ENCODE data around the gene NXPH4. TPM values are rescaled to one million over a fixed set of nuclear protein-coding genes. Genes with fewer than 3 reads are reported as not detected.

NXPH4 gene
- total RNA-seq, 4 donors from 2014 or later = 0.21 to 5.0 (median 2.5) TPM

DNA sequence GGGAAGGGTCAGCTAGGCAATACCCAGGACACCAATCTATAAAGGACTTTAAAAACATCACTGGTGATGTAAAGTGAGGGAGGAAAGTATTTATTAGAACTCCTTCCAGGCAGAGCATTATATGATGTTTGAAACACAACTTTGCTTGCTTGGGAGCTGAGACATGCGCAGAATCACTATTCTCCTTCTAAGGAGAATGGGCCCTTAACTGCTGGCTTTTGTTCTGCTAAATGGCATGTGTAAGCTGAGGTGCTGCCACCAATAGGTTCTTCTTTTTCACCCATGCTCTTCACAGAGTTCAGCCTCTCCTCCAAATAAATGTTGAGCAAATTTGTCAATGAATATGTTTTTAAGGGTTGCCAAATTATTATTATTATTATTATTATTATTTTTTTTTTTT lies 30.4 kb downstream of the NXPH4 start:
- WGBS, 2 donors = 100% methylated on average over 1 of the region's 1 CpG
- TF ChIP-seq POLR2A (IDR thresholded peaks at IDR 0.05) = no peak
- no peak overlapping the region for H3K27ac ChIP-seq
- DNase-seq = no peak
- H3K27me3 ChIP-seq = peaks cover 5 to 31% (median 14%) of the 10 kb centered on the region in 4 donors
- H3K4me3 ChIP-seq = no peak overlapping the region
- no peaks in the 10 kb centered on the region for H3K36me3 ChIP-seq
- intact Hi-C loops (cut with DNase I) = no loop called here
- peaks cover 15 to 22% (median 20%) of the 10 kb centered on the region in 3 donors for H3K4me1 ChIP-seq
- H3K9me3 ChIP-seq = no peaks in the 10 kb centered on the region

GRCh38 chr12:57248934-57249742 lies 32.5 kb downstream of the NXPH4 start:
- Histone ChIP-seq H3K27ac (no peak overlapping the region), H3K27me3 (peaks cover 0 to 10% (median under 1%) of the 10 kb centered on the region in 4 donors), H3K36me3 (peaks cover 0 to 11% (median 0%) of the 10 kb centered on the region in 3 donors), H3K9me3 (no peaks in the 10 kb centered on the region), H3K4me1 (peaks cover 0 to 1% (median 0%) of the 10 kb centered on the region in 3 donors), H3K4me3 (peak overlapping the region in 1 of 4 donors; percentile 28)
- no peak for TF ChIP-seq POLR2A (IDR thresholded peaks at IDR 0.05)
- TF ChIP-seq, protein P1, sequence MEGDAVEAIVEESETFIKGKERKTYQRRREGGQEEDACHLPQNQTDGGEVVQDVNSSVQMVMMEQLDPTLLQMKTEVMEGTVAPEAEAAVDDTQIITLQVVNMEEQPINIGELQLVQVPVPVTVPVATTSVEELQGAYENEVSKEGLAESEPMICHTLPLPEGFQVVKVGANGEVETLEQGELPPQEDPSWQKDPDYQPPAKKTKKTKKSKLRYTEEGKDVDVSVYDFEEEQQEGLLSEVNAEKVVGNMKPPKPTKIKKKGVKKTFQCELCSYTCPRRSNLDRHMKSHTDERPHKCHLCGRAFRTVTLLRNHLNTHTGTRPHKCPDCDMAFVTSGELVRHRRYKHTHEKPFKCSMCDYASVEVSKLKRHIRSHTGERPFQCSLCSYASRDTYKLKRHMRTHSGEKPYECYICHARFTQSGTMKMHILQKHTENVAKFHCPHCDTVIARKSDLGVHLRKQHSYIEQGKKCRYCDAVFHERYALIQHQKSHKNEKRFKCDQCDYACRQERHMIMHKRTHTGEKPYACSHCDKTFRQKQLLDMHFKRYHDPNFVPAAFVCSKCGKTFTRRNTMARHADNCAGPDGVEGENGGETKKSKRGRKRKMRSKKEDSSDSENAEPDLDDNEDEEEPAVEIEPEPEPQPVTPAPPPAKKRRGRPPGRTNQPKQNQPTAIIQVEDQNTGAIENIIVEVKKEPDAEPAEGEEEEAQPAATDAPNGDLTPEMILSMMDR (IDR thresholded peaks at IDR 0.05) = no peak
- intact Hi-C loops (cut with DNase I) = no loop called here
- 81 to 83% methylated on average over 5 to 6 of the region's 7 CpGs for WGBS, 2 donors
- DNase-seq = no peak

DNA sequence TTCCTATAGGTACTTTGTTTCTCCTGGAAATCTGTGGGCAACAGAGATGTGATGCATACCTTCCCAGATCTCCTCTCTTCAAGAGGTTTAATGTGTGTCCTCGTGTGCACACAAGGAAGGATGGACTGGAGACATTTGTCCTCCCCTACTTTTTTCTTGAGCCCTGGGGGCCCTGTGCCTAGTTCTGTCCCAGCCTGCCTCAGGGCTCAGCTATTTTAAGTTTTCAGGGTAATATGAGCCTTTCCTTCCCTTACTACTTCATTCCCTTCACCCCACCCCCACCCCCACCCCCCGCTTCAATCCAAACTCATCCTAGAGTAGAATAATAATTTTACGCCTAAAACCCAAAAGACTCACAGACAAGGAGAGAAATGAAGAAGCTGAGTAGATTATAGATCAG lies 33.9 kb downstream of the NXPH4 start:
- TF ChIP-seq POLR2A (IDR thresholded peaks at IDR 0.05) = no peak
- TF ChIP-seq, protein P1 (IDR thresholded peaks at IDR 0.05) = no peak
- intact Hi-C loops (cut with DNase I) = no loop called here
- H3K27me3 ChIP-seq = no peaks in the 10 kb centered on the region
- WGBS, 2 donors = 69 to 89% methylated on average over 2 to 3 of the region's 3 CpGs
- no peak overlapping the region for H3K27ac ChIP-seq
- H3K4me3 ChIP-seq = no peak overlapping the region
- DNase-seq = no peak
- H3K36me3 ChIP-seq = peaks cover 0 to 25% (median under 1%) of the 10 kb centered on the region in 3 donors
- H3K4me1 ChIP-seq = no peaks in the 10 kb centered on the region
- no peaks in the 10 kb centered on the region for H3K9me3 ChIP-seq

DNA sequence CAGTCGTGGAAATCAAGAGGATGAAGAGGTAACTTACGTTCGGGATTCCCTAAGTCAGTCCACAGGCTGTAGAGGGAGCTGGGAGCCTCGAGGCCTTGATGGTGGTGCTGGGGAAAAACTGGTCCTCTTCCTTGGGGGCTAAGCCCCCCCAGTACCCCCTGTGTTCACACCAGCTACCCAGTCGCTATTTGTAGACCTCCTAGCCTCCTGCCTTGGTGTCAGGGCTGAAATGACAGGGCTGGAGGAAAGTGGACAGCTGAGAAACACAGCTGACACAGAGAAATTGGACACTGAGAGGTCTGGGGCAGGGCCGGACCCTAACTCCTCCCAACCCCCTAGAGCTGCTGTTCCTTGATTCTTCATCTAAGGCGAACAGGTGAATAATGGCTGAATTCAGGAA lies 34.4 kb downstream of the NXPH4 start, which contains the start of gene STAC3:
Gene STAC3 (minus strand): TSS at position 232 of the 400 bp plus-strand sequence. CDS start 1,551 bp downstream, outside the sequence.
- no peaks in the 10 kb centered on the region for H3K9me3 ChIP-seq
- peaks cover 0 to 30% (median 4%) of the 10 kb centered on the region in 3 donors for H3K36me3 ChIP-seq
- no peak for TF ChIP-seq POLR2A (IDR thresholded peaks at IDR 0.05)
- TF ChIP-seq, protein P1 (IDR thresholded peaks at IDR 0.05) = no peak
- no peak for DNase-seq
- H3K4me3 ChIP-seq = no peak within 1 kb of the TSS
- intact Hi-C loops (cut with DNase I) = no loop called here
- WGBS, 2 donors = 63 to 72% methylated on average over 7 of the region's 7 CpGs
- no peaks in the 10 kb centered on the region for H3K27me3 ChIP-seq
- no peaks in the 10 kb centered on the region for H3K4me1 ChIP-seq
- no peak within 1 kb of the TSS for H3K27ac ChIP-seq

DNA sequence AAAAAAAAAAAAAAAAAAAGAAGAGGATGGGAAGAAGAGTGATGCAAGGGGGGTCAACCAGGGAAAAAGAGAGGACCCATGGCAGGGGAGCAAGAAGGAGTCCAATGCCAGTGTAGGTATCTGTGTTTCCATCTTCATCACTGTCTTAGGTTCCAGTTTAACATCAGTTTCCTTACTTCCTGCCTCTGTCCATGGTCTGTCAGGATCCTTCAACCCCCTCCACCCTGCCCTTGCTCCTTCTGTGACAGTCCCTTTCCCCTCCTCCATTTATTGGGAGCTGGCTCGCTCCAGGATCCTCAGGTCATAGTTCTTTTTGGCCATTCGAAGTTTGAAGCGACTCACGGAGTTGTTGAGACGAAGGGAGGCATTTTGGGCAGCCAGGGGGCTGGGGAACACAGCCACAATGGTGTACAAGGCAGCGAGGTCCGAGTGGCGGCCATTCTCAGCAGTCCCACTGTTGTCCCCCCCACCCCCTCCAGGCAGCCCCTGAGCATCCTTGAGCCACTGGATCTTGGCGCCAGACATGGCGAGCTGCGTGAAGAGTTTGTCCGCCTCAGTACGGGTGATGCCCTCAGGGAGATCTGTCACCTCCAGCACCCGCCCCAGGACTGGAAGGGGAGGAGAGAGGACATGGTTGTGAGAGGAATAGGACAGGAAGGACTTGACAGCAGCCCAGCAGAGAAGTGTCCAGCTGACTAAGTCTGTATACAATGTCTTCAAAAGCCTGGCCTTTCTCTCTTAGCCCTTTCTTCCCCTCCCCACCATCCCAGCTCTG lies 38.1 kb downstream of the NXPH4 start:
- no peaks in the 10 kb centered on the region for H3K9me3 ChIP-seq
- H3K4me1 ChIP-seq = no peaks in the 10 kb centered on the region
- H3K36me3 ChIP-seq = peaks cover 0 to 67% (median 14%) of the 10 kb centered on the region in 3 donors
- no peak overlapping the region for H3K4me3 ChIP-seq
- 100% methylated on average over 4 of the region's 14 CpGs; no CpG with 5 or more reads in 1 of the 2 donors for WGBS, 2 donors
- no peak overlapping the region for H3K27ac ChIP-seq
- no peaks in the 10 kb centered on the region for H3K27me3 ChIP-seq
- no peak for TF ChIP-seq POLR2A (IDR thresholded peaks at IDR 0.05)
- TF ChIP-seq, protein P1 (IDR thresholded peaks at IDR 0.05) = no peak
- intact Hi-C loops (cut with DNase I) = no loop called here
- no peak for DNase-seq

Data from esophagus squamous epithelium (tissue), 5 donors.